Ishikawa (cell line): Measurements from ENCODE around the gene GSN.

Experiments used
- CEBPB ChIP-seq: IDR thresholded peaks from 2 replicates; pipeline ENCODE4 v1.6.1; 2012
- CREB1 ChIP-seq: IDR thresholded peaks from 2 replicates; pipeline ENCODE4 v1.6.1; 2012; ENCODE audit warnings: low read depth
- EGR1 ChIP-seq: IDR thresholded peaks from 2 replicates; pipeline ENCODE4 v1.6.1; 2012
- EP300 ChIP-seq: IDR thresholded peaks from 2 replicates; pipeline ENCODE4 v1.6.1; 2012; ENCODE audit warnings: borderline replicate concordance
- FOXM1 ChIP-seq: IDR thresholded peaks from 2 replicates; pipeline ENCODE4 v1.6.1; 2012; ENCODE audit warnings: low read depth, borderline replicate concordance
- MAX ChIP-seq: IDR thresholded peaks from 2 replicates; pipeline ENCODE4 v1.6.1; 2012
- NFIC ChIP-seq: IDR thresholded peaks from 2 replicates; pipeline ENCODE4 v1.6.1; 2012
- RAD21 ChIP-seq: IDR thresholded peaks from 2 replicates; pipeline ENCODE4 v1.6.1; 2012; ENCODE audit warnings: low read depth
- REST ChIP-seq: IDR thresholded peaks from 2 replicates; pipeline ENCODE4 v1.6.1; 2012; ENCODE audit warnings: low read depth, mild to moderate bottlenecking
- TAF1 ChIP-seq: IDR thresholded peaks from 2 replicates; pipeline ENCODE4 v1.6.1; 2012; ENCODE audit warnings: low read depth, mild to moderate bottlenecking
- TCF12 ChIP-seq: IDR thresholded peaks from 2 replicates; pipeline ENCODE4 v1.6.1; 2012; ENCODE audit warnings: low read depth
- TEAD4 ChIP-seq: IDR thresholded peaks from 2 replicates; pipeline ENCODE4 v1.6.1; 2012
- USF1 ChIP-seq: IDR thresholded peaks from 2 replicates; pipeline ENCODE4 v1.6.1; 2012
- YY1 ChIP-seq: IDR thresholded peaks from 2 replicates; pipeline ENCODE4 v1.6.1; 2012; ENCODE audit warnings: low read depth
- ZBTB7A ChIP-seq: IDR thresholded peaks from 2 replicates; pipeline ENCODE4 v1.6.1; 2012; ENCODE audit warnings: low read depth

The GSN gene

GRCh38 chr9:121363622-121363961, 95.6 kb downstream of the GSN start:
- TF ChIP-seq TAF1 (no peak), CREB1 (no peak), TEAD4 (no peak), ZBTB7A (no peak), EGR1 (no peak), TCF12 (no peak), USF1 (no peak), RAD21 (no peak), FOXM1 (no peak), YY1 (no peak), CEBPB (no peak), MAX (no peak), EP300 (no peak), NFIC (no peak), REST (no peak)

- TF ChIP-seq USF1 (no peak), REST (no peak), FOXM1 (no peak), TCF12 (no peak), EGR1 (no peak), TEAD4 (no peak), YY1 (no peak), TAF1 (no peak), RAD21 (no peak), CEBPB (no peak)
These were observed 96.1 kb downstream of the GSN start for GRCh38 chr9:121364077-121364476.

GRCh38 chr9:121364886-121365285, 96.9 kb downstream of the GSN start:
- TF ChIP-seq REST = no peak
- no peak for TF ChIP-seq TCF12
- TF ChIP-seq CREB1 = no peak
- TF ChIP-seq MAX = no peak
- TF ChIP-seq ZBTB7A = no peak
- TF ChIP-seq NFIC = no peak
- TF ChIP-seq EP300 = no peak
- no peak for TF ChIP-seq USF1

GRCh38 chr9:121365564-121365963, 97.6 kb downstream of the GSN start:
- TF ChIP-seq TAF1 (no peak), USF1 (no peak), RAD21 (no peak), CEBPB (no peak), REST (no peak), YY1 (no peak), TCF12 (no peak), ZBTB7A (no peak), FOXM1 (no peak), CREB1 (no peak), TEAD4 (no peak), MAX (no peak)
